PC-3 (cell line): ENCODE measurements around the gene FDXR.

Experiments
- EZH2 ChIP-seq: fragments of 300-600 bp; sonication (generic); IDR thresholded peaks from one replicate; pipeline ENCODE4 v1.6.1; 2017; ENCODE audit warnings: antibody characterized with exemption, mild to moderate bottlenecking, low read length; ENCODE audit not compliant: unreplicated experiment
- EZH2phosphoT487 ChIP-seq: fragments of 300-600 bp; sonication (generic); IDR thresholded peaks from 2 replicates; pipeline ENCODE4 v1.6.1; 2018; ENCODE audit warnings: mild to moderate bottlenecking, antibody characterized with exemption, low read length, borderline replicate concordance
- TF ChIP-seq, protein P1 (sequence below): fragments of 300-600 bp; sonication (generic); conservative IDR thresholded peaks from 2 replicates; pipeline ENCODE4 v1.5.1; 2017; ENCODE audit warnings: antibody characterized with exemption, low read depth, mild to moderate bottlenecking, low read length

DNA sequence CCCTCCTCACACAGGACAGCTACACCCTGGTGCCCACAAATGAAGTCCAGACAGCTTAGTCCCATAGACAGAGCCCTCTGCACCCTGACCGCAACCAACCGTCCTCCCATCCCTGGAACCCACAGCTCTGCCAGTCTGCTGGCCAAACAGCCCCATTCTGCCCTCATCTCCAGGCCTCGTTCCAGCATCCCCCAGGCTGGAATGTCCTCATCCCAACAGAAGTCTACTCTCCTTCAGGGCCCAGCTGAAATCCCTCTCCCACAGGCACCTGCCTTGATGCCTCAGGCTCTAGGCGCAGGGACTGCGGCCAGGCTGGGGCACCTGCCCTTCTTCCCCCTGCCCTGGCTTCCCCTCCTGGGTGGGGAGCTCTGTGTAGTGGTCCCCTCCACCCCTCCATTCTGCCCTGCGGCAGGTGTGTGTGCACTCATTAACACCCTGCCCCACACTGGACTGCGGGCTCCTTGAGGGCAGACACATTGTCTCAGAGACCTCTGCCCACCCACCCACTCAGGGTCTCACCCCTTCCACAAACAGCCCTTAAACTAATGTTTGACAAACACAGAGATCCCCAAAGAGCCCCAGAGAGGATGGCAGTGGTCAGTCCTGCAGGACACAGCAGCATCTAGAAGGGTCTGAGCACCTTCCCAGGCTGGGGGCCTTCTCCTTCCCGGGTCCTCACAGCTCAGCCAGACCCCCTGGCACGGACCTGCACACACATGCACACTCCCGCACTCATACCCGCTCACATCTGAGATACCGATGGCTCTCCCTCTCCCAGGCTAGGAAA, 13.9 kb downstream of the FDXR start:
- TF ChIP-seq, protein P1, sequence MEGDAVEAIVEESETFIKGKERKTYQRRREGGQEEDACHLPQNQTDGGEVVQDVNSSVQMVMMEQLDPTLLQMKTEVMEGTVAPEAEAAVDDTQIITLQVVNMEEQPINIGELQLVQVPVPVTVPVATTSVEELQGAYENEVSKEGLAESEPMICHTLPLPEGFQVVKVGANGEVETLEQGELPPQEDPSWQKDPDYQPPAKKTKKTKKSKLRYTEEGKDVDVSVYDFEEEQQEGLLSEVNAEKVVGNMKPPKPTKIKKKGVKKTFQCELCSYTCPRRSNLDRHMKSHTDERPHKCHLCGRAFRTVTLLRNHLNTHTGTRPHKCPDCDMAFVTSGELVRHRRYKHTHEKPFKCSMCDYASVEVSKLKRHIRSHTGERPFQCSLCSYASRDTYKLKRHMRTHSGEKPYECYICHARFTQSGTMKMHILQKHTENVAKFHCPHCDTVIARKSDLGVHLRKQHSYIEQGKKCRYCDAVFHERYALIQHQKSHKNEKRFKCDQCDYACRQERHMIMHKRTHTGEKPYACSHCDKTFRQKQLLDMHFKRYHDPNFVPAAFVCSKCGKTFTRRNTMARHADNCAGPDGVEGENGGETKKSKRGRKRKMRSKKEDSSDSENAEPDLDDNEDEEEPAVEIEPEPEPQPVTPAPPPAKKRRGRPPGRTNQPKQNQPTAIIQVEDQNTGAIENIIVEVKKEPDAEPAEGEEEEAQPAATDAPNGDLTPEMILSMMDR = no peak
- TF ChIP-seq EZH2phosphoT487 (no peak), EZH2 (no peak)
